ENCODE measurements around the gene UBXN10. TPM values are rescaled to one million over a fixed set of nuclear protein-coding genes. Genes with fewer than 3 reads are reported as not detected.

UBXN10 gene
- total RNA-seq, 1 donor from 2014 or later = 0.49 TPM

DNA sequence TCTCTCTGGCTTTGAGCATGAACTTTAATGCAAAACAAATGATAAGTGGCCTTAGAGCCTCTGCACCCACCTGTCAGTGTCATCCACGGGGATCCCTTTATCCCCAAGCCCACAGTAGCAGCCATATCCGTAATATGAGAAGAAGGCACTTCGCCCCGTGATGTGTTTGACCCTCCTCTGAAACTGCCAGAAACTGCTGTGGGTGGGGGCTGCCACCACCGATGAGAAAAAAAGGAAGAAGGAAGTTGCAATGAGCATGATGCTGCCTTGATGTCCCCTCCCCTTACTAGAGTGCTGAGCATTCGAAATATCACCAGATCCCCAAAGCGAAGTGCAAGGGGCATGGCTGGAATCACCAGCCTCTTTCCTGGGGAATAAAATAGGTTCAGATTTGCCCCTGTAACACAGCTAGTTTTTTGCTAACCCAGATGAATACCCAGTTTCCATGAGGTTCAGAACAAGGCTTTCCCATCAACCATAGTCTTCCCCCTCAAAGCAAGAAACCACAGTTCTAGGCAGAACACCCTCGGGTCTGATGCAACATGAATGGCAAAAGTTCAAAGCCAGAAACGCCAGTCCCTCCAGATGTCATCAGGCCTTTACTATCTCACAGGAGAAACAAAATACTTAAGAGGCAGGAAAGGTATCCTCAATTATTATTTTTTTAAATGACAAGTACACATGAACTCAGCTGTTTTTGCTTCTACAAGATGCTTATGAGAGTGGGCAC is 10.8 kb upstream of the UBXN10 start:
- intact Hi-C loops (cut with DNase I) = no loop called here
- TF ChIP-seq POLR2A (IDR thresholded peaks at IDR 0.05) = no peak
- TF ChIP-seq, protein P1, sequence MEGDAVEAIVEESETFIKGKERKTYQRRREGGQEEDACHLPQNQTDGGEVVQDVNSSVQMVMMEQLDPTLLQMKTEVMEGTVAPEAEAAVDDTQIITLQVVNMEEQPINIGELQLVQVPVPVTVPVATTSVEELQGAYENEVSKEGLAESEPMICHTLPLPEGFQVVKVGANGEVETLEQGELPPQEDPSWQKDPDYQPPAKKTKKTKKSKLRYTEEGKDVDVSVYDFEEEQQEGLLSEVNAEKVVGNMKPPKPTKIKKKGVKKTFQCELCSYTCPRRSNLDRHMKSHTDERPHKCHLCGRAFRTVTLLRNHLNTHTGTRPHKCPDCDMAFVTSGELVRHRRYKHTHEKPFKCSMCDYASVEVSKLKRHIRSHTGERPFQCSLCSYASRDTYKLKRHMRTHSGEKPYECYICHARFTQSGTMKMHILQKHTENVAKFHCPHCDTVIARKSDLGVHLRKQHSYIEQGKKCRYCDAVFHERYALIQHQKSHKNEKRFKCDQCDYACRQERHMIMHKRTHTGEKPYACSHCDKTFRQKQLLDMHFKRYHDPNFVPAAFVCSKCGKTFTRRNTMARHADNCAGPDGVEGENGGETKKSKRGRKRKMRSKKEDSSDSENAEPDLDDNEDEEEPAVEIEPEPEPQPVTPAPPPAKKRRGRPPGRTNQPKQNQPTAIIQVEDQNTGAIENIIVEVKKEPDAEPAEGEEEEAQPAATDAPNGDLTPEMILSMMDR (IDR thresholded peaks at IDR 0.05) = no peak
- no peak for TF ChIP-seq POLR2AphosphoS5 (IDR thresholded peaks at IDR 0.05; ENCODE audit: insufficient read depth in 1 of 2, low read depth in 1 of 2)
- H3K36me3 ChIP-seq = no peaks in the 10 kb centered on the region
- H3K4me1 ChIP-seq = no peaks in the 10 kb centered on the region
- H3K27me3 ChIP-seq = no peaks in the 10 kb centered on the region
- no peak for DNase-seq (ENCODE audit: extremely low spot score in 2 of 2)
- no peaks in the 10 kb centered on the region for H3K9me3 ChIP-seq
- no peak overlapping the region for H3K27ac ChIP-seq
- H3K4me3 ChIP-seq = no peak overlapping the region

- Histone ChIP-seq H3K36me3 (no peaks in the 10 kb centered on the region), H3K9me3 (no peaks in the 10 kb centered on the region), H3K4me1 (no peaks in the 10 kb centered on the region), H3K4me3 (no peak overlapping the region), H3K27me3 (no peaks in the 10 kb centered on the region), H3K27ac (no peak overlapping the region)
- no peak for TF ChIP-seq POLR2AphosphoS5 (IDR thresholded peaks at IDR 0.05; ENCODE audit: insufficient read depth in 1 of 2, low read depth in 1 of 2)
- no peak for DNase-seq (ENCODE audit: extremely low spot score in 2 of 2)
- intact Hi-C loops (cut with DNase I) = no loop called here
These were observed 7.1 kb upstream of the UBXN10 start for GRCh38 chr1:20178634-20179370.

- no peak for TF ChIP-seq POLR2A (IDR thresholded peaks at IDR 0.05)
- no peak for TF ChIP-seq POLR2AphosphoS5 (IDR thresholded peaks at IDR 0.05; ENCODE audit: insufficient read depth in 1 of 2, low read depth in 1 of 2)
- TF ChIP-seq, protein P1 (IDR thresholded peaks at IDR 0.05) = no peak
- no peaks in the 10 kb centered on the region for H3K36me3 ChIP-seq
- intact Hi-C loops (cut with DNase I) = no loop called here
- DNase-seq (ENCODE audit: extremely low spot score in 2 of 2) = no peak
- no peak overlapping the region for H3K4me3 ChIP-seq
- no peaks in the 10 kb centered on the region for H3K4me1 ChIP-seq
- no peaks in the 10 kb centered on the region for H3K27me3 ChIP-seq
- H3K9me3 ChIP-seq = no peaks in the 10 kb centered on the region
- no peak overlapping the region for H3K27ac ChIP-seq
These were observed 6.3 kb upstream of the UBXN10 start for GRCh38 chr1:20179371-20180128.

- no peaks in the 10 kb centered on the region for H3K27me3 ChIP-seq
- H3K36me3 ChIP-seq = no peaks in the 10 kb centered on the region
- TF ChIP-seq, protein P1 (IDR thresholded peaks at IDR 0.05) = no peak
- TF ChIP-seq POLR2AphosphoS5 (IDR thresholded peaks at IDR 0.05; ENCODE audit: insufficient read depth in 1 of 2, low read depth in 1 of 2) (no peak), POLR2A (IDR thresholded peaks at IDR 0.05) (no peak)
- no peaks in the 10 kb centered on the region for H3K9me3 ChIP-seq
- no peak for DNase-seq (ENCODE audit: extremely low spot score in 2 of 2)
- intact Hi-C loops (cut with DNase I) = no loop called here
- H3K4me1 ChIP-seq = no peaks in the 10 kb centered on the region
- no peak overlapping the region for H3K27ac ChIP-seq
- no peak overlapping the region for H3K4me3 ChIP-seq
These were observed 5.6 kb upstream of the UBXN10 start for GRCh38 chr1:20180129-20180843.

DNA sequence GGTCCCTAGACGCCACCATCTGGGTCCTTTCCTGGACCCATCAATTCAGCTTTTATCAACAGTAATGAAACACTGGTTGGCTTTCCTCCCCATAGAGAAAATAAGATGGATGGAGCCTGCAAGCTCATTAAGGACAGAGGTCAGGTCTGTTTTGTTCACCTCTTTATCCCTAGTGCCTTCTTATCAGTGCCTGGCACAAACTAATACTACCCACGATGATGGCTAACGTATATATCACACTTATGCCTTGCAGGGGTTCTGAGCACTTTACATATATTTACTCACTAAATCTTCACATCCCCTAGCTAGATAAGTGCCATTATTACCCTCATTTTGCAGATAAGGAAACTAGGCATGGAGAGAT is 5.1 kb upstream of the UBXN10 start:
- no peaks in the 10 kb centered on the region for H3K27me3 ChIP-seq
- no peak for DNase-seq (ENCODE audit: extremely low spot score in 2 of 2)
- TF ChIP-seq POLR2AphosphoS5 (IDR thresholded peaks at IDR 0.05; ENCODE audit: insufficient read depth in 1 of 2, low read depth in 1 of 2) (no peak), POLR2A (IDR thresholded peaks at IDR 0.05) (no peak)
- TF ChIP-seq, protein P1 (IDR thresholded peaks at IDR 0.05) = no peak
- H3K9me3 ChIP-seq = no peaks in the 10 kb centered on the region
- H3K27ac ChIP-seq = no peak overlapping the region
- no peak overlapping the region for H3K4me3 ChIP-seq
- no peaks in the 10 kb centered on the region for H3K36me3 ChIP-seq
- peaks cover 2% of the 10 kb centered on the region for H3K4me1 ChIP-seq
- intact Hi-C loops (cut with DNase I) = no loop called here

Data from vagina (tissue), 2 donors.